ENCODE data around the gene PPIA.
"Not testable (repeated sequence)": the region's sequence is repeated elsewhere in the genome, so short reads cannot be mapped to it uniquely, and the experiment has no call there.

Gene PPIA

DNA sequence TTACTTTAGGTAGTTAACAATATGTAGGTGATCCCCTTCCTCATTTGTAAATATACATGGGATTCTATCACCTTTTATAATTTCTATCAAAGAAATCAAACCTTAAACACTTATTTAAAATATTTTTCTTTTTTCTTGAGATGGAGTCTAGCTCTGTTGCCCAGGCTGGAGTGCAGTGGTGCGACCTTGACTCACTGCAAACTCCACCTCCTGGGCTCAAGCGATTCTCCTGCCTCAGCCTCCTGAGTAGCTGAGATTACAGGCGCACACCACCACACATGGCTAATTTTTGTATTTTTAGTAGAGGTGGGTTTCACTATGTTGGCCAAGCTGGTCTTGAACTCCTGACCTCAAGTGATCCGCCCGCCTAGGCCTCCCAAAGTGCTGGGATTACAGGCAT, 47.0 kb downstream of the PPIA start:
- not testable (repeated sequence) for DNase-seq

DNA sequence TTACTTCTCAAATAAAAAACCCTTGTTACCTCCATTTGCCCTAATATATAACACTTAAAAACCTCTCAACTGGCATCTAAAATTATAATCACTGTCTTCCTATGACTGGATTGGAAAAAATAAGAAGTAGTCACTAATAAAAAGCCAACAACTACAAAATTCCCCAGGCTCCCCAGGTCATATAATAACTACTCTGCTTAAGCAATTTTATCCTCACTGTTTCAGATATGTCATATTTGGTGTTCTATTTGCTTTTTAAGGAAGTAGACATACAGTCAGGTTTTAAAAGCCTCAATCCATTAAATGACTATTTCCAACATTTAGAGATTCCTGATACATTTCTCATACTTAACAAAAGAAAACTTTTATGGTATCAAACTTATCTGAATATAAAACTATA, 49.0 kb downstream of the PPIA start:
- DNase-seq: no peak

DNA sequence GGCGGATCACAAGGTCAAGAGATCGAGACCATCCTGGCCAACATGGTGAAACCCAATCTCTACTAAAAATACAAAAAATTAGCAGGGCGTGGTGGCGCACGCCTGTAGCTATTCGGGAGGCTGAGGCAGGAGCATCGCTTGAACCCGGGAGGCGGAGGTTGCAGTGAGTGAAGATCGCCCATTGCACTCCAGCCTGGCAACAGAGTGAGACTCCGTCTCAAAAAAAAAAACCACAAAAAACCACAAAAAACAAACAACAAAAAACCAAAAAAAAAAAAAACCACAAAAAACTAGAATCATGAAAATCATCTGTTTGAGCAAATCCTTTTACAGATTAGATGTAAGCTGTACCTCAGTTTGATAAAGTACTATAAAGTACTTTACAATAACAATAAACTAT, 49.9 kb downstream of the PPIA start:
- not testable (repeated sequence) for DNase-seq

DNA sequence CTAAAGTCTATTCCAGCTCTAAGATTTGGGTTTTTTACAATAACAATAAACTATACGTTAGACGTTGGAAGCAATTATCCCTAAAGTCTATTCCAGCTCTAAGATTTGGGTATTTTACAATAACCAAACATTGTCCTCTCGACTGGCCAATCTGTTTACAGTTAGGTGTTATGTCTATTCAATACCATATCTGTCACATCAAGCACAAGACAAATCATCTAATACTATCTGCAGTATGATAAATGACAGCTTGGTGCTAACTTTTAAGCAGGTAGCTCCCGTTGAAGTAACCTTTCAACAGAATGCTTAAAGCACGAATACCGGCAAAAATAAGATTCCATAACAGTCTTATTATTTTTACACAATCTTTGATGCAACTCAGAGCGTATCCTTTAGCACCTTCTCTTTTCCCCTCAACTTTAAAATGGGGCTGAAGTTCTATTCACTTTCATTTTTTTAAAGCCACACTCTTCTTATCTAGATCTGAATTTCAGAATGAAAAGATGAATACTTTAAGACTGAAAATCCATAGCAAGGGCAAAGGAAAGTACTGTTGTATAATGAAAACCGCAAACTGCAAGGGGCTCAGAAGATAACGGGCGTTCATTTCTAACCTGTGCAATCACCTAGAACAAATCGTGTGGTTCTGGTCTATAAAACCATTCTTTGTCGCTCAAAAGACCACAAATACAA, 50.5 kb downstream of the PPIA start:
- no peak for DNase-seq

DNA sequence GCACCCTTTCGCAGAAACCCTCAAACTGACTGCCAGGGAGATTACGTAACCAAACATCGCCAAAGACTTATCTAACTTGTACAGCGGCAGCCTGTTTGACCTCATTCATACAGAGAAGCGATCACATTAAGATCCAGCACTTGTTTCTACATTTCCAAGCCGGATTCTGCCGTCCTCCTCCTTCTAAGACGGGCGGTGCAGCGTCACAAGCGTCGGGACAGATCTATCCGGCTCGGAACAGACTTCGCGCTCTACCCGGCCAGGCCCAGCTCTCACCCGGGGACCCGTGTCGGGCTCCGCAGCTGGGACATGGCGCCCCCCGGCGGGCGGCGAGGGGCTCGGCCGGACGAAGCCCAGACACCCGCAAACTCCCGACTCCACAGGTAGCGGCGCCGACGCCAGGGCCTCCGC, 51.0 kb downstream of the PPIA start:
- peak; percentile 81 to 86 for DNase-seq

DNA sequence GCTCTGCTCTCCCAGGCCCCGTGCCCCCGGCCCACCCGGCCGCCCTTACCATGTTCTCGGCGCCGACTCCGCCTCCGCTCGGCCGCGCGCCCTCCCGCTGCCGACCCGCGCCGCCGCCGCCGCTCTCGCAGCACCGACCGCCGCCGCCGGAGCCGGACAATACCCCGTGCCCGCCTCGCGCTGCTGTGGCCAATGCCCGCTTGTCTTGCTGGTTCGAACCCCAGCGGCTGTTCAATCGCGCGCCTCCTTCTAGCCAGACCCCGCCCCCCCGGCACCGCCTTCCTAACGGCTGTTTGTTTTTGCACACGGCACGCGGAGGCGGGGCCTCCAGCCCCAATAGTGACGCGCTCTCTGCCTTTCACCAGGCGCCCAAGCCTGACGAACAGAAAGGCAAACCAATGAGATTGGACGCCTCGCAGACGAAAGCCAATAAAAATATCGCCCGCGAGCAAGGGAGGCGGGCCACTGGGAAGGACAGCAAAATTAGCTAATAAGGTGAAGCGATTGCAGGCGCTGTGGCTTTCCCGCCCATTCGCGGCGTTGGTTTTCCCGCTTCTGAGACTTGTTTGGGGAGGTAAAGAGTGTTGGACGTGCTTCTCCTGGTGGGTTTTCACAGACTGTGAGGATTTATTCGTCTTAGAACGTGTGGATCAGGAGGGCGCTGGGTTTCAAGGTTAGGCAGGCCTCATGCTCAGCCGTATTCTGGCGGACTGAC, 51.6 kb downstream of the PPIA start, which contains the start of gene H2AZ2:
TSS of gene H2AZ2 (minus strand) at position 168 of the 715 bp plus-strand sequence. CDS start at position 52, 116 bp downstream.
- DNase-seq: peak; percentile 100

DNA sequence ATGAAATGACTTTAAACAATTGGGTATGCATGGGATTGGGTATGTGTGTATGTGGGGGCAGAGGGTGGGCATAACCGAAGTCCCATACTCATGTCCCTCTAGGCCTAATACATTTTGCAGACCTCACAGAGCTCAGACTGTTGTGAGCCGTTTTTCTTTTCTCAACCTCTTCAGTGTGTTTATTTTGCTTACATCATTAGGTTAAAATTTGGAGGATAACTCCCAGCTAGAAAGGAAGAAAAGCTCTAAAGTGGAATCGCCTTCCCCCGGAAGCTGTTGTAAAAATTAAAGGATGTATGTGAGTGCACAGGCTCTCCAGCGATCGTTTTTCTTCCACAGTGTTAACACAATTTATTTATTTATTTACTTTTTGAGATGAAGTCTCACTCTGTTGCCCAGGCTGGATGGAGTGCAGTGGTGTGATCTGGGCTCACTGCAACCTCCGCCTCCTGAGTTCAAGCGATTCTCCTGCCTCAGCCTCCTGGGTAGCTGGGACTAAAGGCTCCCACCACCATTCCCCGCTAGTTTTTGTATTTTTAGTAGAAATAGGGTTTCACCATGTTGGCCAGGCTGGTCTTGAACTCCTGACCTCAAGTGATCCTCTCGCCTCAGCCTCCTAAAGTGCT, 52.9 kb downstream of the PPIA start:
- no peak for DNase-seq

DNA sequence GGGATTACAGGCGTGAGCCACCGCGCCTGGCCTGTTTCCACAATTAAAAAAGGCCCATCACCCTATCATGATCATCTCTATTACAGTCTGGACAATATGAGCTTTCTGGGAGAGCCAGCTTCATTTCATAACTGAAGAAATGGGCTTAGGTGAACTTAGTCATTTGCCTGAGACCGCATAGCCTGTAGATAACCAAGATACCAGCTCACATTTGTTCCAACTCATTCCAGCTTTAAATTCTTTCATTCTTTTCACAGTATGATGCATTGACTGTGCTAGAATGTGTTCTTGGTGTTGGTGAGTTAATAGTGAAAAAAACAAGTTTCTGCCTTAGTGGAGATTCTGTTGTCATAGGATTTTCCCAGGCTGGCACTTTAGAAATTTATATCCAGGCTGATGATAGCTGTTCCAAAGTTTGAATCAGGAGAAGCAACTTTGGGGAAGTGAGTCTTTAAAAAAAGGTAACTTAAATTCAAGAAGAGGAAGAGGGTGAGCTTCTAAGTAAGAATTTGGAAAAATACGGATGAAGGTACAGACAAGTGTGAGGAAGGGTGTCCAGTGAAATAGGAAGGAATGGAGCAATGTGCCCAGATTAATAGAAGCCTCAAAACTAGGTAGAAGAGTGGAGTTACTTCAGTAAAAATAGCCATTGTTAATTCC, 53.5 kb downstream of the PPIA start:
- no peak for DNase-seq

DNA sequence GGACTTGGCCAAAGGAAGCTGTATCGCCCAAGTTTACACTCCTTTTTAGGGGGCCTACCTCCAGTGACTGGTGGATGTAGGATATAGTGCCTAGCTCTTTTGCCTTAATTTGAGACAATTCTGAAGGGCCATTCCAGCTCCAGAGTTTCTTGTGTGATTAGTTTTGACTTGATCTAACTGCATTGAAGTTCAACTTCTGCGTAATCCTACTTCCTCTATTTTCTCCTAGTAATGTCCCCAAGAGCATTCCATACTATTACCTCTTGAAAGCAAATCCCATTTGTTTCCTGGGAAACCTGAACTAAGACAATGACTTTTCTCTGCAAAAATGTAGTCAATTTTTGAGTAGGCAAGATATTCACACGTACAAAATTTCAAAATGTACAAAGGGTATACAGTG, 56.1 kb downstream of the PPIA start:
- no peak for DNase-seq
